ENCODE results near the gene FBLN5. TPM values are rescaled to one million over a fixed set of nuclear protein-coding genes. Genes with fewer than 3 reads are reported as not detected.

Gene FBLN5
- polyA plus RNA-seq, 1 of the 3 experiments (the other 2 are of a cell fraction): 39.8 TPM

- Histone ChIP-seq H3K27ac (ENCODE audit: low read depth in 2 of 2, low read length in 1 of 2) (no peak overlapping the region), H3K9ac (no peak overlapping the region), H3K9me3 (no peaks in the 10 kb centered on the region), H3K4me2 (no peak overlapping the region), H3K36me3 (replicated peaks in 1 of 2; ENCODE audit: control insufficient read depth in 1 of 2, insufficient read depth in 2 of 2, low read length in 1 of 2) (peaks cover 14 to 72% of the 10 kb centered on the region in 2 experiments), H2AFZ (ENCODE audit: low read depth) (no peak overlapping the region), H3K4me1 (ENCODE audit: control insufficient read depth in 1 of 2, insufficient read depth in 2 of 2, low read depth in 1 of 2, low read length in 1 of 2) (no peaks in the 10 kb centered on the region), H3K79me2 (ENCODE audit: insufficient read depth) (no peaks in the 10 kb centered on the region), H3K9me2 (no peaks in the 10 kb centered on the region), H4K20me1 (ENCODE audit: insufficient read depth) (no peaks in the 10 kb centered on the region), H3K4me3 (ENCODE audit: low read depth in 2 of 2, low read length in 1 of 2) (no peak overlapping the region), H3F3A (replicated peaks; ENCODE audit: insufficient read depth) (no peaks in the 10 kb centered on the region), H3K27me3 (ENCODE audit: insufficient read depth) (no peaks in the 10 kb centered on the region)
- ChIA-PET CTCF (interaction anchor here (1.4 kb wide), 1 partner anchor 11 kb away, joined by 3 read pairs; no protein-coding TSS in a partner anchor), POLR2A (no interaction called here)
- WGBS (ENCODE audit: low lambda C conversion rate): 61% methylated on average over 15 of the region's 15 CpGs
- no peak for DNase-seq
- TF ChIP-seq USF1 (IDR thresholded peaks at IDR 0.05; ENCODE audit: borderline replicate concordance, low read depth) (no peak), MAX (IDR thresholded peaks at IDR 0.05; ENCODE audit: low read depth) (no peak), EZH2phosphoT487 (IDR thresholded peaks at IDR 0.05; ENCODE audit: borderline replicate concordance, low read depth) (no peak), JUND (IDR thresholded peaks at IDR 0.05) (no peak), REST (IDR thresholded peaks at IDR 0.05; ENCODE audit: low read depth, low read length) (no peak), NFIC (IDR thresholded peaks at IDR 0.05; ENCODE audit: borderline replicate concordance) (no peak), ZBTB33 (IDR thresholded peaks at IDR 0.05; ENCODE audit: borderline replicate concordance, low read depth) (no peak), RXRA (IDR thresholded peaks at IDR 0.05; ENCODE audit: borderline replicate concordance, low read depth) (no peak), ELF1 (IDR thresholded peaks at IDR 0.05) (no peak), CTCF (IDR thresholded peaks at IDR 0.05) (no peak), RFX5 (IDR thresholded peaks at IDR 0.05; ENCODE audit: low read length) (no peak), GABPA (IDR thresholded peaks at IDR 0.05; ENCODE audit: low read depth) (no peak), USF2 (IDR thresholded peaks at IDR 0.05; ENCODE audit: borderline replicate concordance, low read depth, low read length) (no peak), POLR2AphosphoS5 (IDR thresholded peaks at IDR 0.05; ENCODE audit: low read depth, low read length) (no peak)
These were observed 74.7 kb downstream of the FBLN5 start for GRCh38 chr14:91872517-91873470.
